Central memory CD8-positive, alpha-beta T cell (primary cell): ENCODE results near the gene CMIP.

ENCODE experiments used
- ATAC-seq: fragments of 150-1000 bp; cut with Tn5 transposase; replicated peaks from 2 replicates; pipeline ENCODE4 v1.10.0; 2022; ENCODE audit warnings: mild to moderate bottlenecking, moderate FRiP score, moderate number of reproducible peaks; ENCODE audit not compliant: poor library complexity, severe bottlenecking; ENCODE audit errors: extremely low read depth
- DNase-seq, 2 donors: peaks; one replicate each; pipeline ENCODE4 v3.0.0; 2021; ENCODE audit warnings: low spot score in 2 of 2
- H3K27ac Mint-ChIP-seq: one replicate; pipeline ENCODE4 v1.8.0; 2022; ENCODE audit warnings: low read depth, mild to moderate bottlenecking, moderate library complexity, mixed read lengths
- H3K27me3 Mint-ChIP-seq: one replicate; pipeline ENCODE4 v1.8.0; 2022; ENCODE audit warnings: mixed read lengths
- H3K36me3 Mint-ChIP-seq: one replicate; pipeline ENCODE4 v1.8.0; 2022; ENCODE audit warnings: mild to moderate bottlenecking, moderate library complexity, mixed read lengths; ENCODE audit not compliant: insufficient read depth
- H3K4me1 Mint-ChIP-seq: one replicate; pipeline ENCODE4 v1.8.0; 2022; ENCODE audit warnings: mixed read lengths
- H3K4me3 Mint-ChIP-seq: one replicate; pipeline ENCODE4 v1.8.0; 2022; ENCODE audit warnings: mild to moderate bottlenecking, moderate library complexity, mixed read lengths
- H3K9me3 Mint-ChIP-seq: one replicate; pipeline ENCODE4 v1.8.0; 2022; ENCODE audit warnings: mixed read lengths

The CMIP gene

GRCh38 chr16:81483970-81484595 lies 39.5 kb downstream of the CMIP start:
- peaks cover 68% of the 10 kb centered on the region for H3K4me1 Mint-ChIP-seq
- ATAC-seq, result no peak

GRCh38 chr16:81484908-81485624 lies 40.5 kb downstream of the CMIP start:
- Mint-ChIP-seq H3K9me3 (peaks cover 5% of the 10 kb centered on the region), H3K36me3 (peaks cover 6% of the 10 kb centered on the region), H3K27me3 (no peaks in the 10 kb centered on the region), H3K4me3 (no peak overlapping the region), H3K4me1 (peaks cover 67% of the 10 kb centered on the region), H3K27ac (no peak overlapping the region)
- ATAC-seq (no peak), DNase-seq (no peak)

More at GRCh38 chr16:81483970-81484595, 39.5 kb downstream of the CMIP start:
- H3K27me3 Mint-ChIP-seq, result no peaks in the 10 kb centered on the region
- peaks cover 10% of the 10 kb centered on the region for H3K36me3 Mint-ChIP-seq
- no peak overlapping the region for H3K4me3 Mint-ChIP-seq
- DNase-seq, result no peak
- peak overlapping the region; percentile 76 for H3K27ac Mint-ChIP-seq
- peaks cover 5% of the 10 kb centered on the region for H3K9me3 Mint-ChIP-seq

GRCh38 chr16:81485824-81486539 lies 41.4 kb downstream of the CMIP start:
- Mint-ChIP-seq H3K36me3 (peaks cover 6% of the 10 kb centered on the region), H3K9me3 (peaks cover 5% of the 10 kb centered on the region), H3K4me1 (peaks cover 69% of the 10 kb centered on the region), H3K27ac (no peak overlapping the region), H3K4me3 (no peak overlapping the region), H3K27me3 (no peaks in the 10 kb centered on the region)
- ATAC-seq (no peak), DNase-seq (no peak)

GRCh38 chr16:81486540-81487061 lies 42.0 kb downstream of the CMIP start:
- no peak for ATAC-seq
- H3K27me3 Mint-ChIP-seq, result no peaks in the 10 kb centered on the region
- no peak overlapping the region for H3K4me3 Mint-ChIP-seq
- peaks cover 4% of the 10 kb centered on the region for H3K36me3 Mint-ChIP-seq
- peaks cover 62% of the 10 kb centered on the region for H3K4me1 Mint-ChIP-seq
- DNase-seq, result no peak
- no peak overlapping the region for H3K27ac Mint-ChIP-seq
- H3K9me3 Mint-ChIP-seq, result peaks cover 5% of the 10 kb centered on the region

- Mint-ChIP-seq H3K27ac (no peak overlapping the region), H3K36me3 (peaks cover 4% of the 10 kb centered on the region), H3K4me3 (no peak overlapping the region), H3K9me3 (peaks cover 5% of the 10 kb centered on the region), H3K4me1 (peaks cover 63% of the 10 kb centered on the region), H3K27me3 (no peaks in the 10 kb centered on the region)
- DNase-seq (no peak), ATAC-seq (peak; percentile 62)
Observed at GRCh38 chr16:81487301-81487720, 42.7 kb downstream of the CMIP start.

- Mint-ChIP-seq H3K27ac (no peak overlapping the region), H3K27me3 (no peaks in the 10 kb centered on the region), H3K9me3 (no peaks in the 10 kb centered on the region), H3K4me3 (peak overlapping the region; percentile 30), H3K36me3 (peaks cover 9% of the 10 kb centered on the region), H3K4me1 (peaks cover 60% of the 10 kb centered on the region)
- no peak for DNase-seq
- ATAC-seq, result no peak
Observed at GRCh38 chr16:81488687-81489411, 44.2 kb downstream of the CMIP start.

- H3K36me3 Mint-ChIP-seq, result peaks cover 10% of the 10 kb centered on the region
- no peak overlapping the region for H3K4me3 Mint-ChIP-seq
- DNase-seq (no peak), ATAC-seq (no peak)
- peaks cover 60% of the 10 kb centered on the region for H3K4me1 Mint-ChIP-seq
- H3K27ac Mint-ChIP-seq, result peak overlapping the region; percentile 85
- no peaks in the 10 kb centered on the region for H3K9me3 Mint-ChIP-seq
- H3K27me3 Mint-ChIP-seq, result no peaks in the 10 kb centered on the region
Observed at GRCh38 chr16:81489547-81490267, 45.1 kb downstream of the CMIP start.

GRCh38 chr16:81491541-81492188 lies 47.1 kb downstream of the CMIP start:
- Mint-ChIP-seq H3K9me3 (no peaks in the 10 kb centered on the region), H3K4me1 (peaks cover 58% of the 10 kb centered on the region), H3K27ac (no peak overlapping the region), H3K36me3 (peaks cover 10% of the 10 kb centered on the region), H3K27me3 (no peaks in the 10 kb centered on the region), H3K4me3 (no peak overlapping the region)
- no peak for DNase-seq
- ATAC-seq, result no peak

- H3K4me3 Mint-ChIP-seq, result no peak overlapping the region
- no peak for ATAC-seq
- H3K27me3 Mint-ChIP-seq, result no peaks in the 10 kb centered on the region
- no peaks in the 10 kb centered on the region for H3K9me3 Mint-ChIP-seq
- no peak for DNase-seq
- peaks cover 8% of the 10 kb centered on the region for H3K36me3 Mint-ChIP-seq
- H3K27ac Mint-ChIP-seq, result no peak overlapping the region
- H3K4me1 Mint-ChIP-seq, result peaks cover 58% of the 10 kb centered on the region
Observed at GRCh38 chr16:81492311-81492761, 47.7 kb downstream of the CMIP start.

- DNase-seq (no peak), ATAC-seq (no peak)
- Mint-ChIP-seq H3K27me3 (no peaks in the 10 kb centered on the region), H3K4me1 (peaks cover 56% of the 10 kb centered on the region), H3K4me3 (no peak overlapping the region), H3K36me3 (peaks cover 7% of the 10 kb centered on the region), H3K9me3 (no peaks in the 10 kb centered on the region), H3K27ac (no peak overlapping the region)
Observed at GRCh38 chr16:81492965-81493754, 48.6 kb downstream of the CMIP start.
